H1 (cell line): Measurements from ENCODE around the gene MACROD2. TPM values are rescaled to one million over a fixed set of nuclear protein-coding genes. Genes with fewer than 3 reads are reported as not detected.

Source experiments
- CTCF ChIA-PET: fragments of 300-600 bp; sonication (Branson Sonifier 250); formaldehyde crosslinking; loops from one replicate; lab custom pipeline; 2021; ENCODE audit not compliant: partially characterized antibody; lab: Charles Lee
- POLR2A ChIA-PET: fragments of 300-600 bp; sonication (Branson Sonifier 250); formaldehyde crosslinking; loops from one replicate; lab custom pipeline; 2021; ENCODE audit warnings: inconsistent platforms; ENCODE audit not compliant: partially characterized antibody; lab: Charles Lee
- DNase-seq, 2 experiments: peaks; one replicate each; pipeline versions ENCODE4 v3.0.0 to v3.0.0-alpha.2; 2010 to 2022; ENCODE audit warnings: low spot score in 2 of 2, low read depth in 1 of 2, mixed read lengths in 1 of 2
- FAIRE-seq: peaks from 2 replicates; lab custom pipeline; 2011; peaks lifted over from hg19 to GRCh38; lab: Jason Lieb, UNC
- H2AFZ ChIP-seq: 2 replicates; pipeline ENCODE4 v1.8.1; 2012; ENCODE audit warnings: low read length, inconsistent platforms
- H2AK5ac ChIP-seq: 2 replicates; pipeline ENCODE4 v1.6.1; 2013; ENCODE audit warnings: low read depth, low read length
- H2BK120ac ChIP-seq: replicated peaks from 2 replicates; pipeline ENCODE3; 2013; ENCODE audit warnings: low read depth, low read length, inconsistent platforms
- H2BK12ac ChIP-seq: 2 replicates; pipeline ENCODE4 v1.6.1; 2013; ENCODE audit warnings: low read depth, low read length
- H2BK15ac ChIP-seq: 2 replicates; pipeline ENCODE4 v1.6.1; 2013; ENCODE audit warnings: low read length
- H2BK20ac ChIP-seq: 2 replicates; pipeline ENCODE4 v1.6.1; 2013; ENCODE audit warnings: low read length
- H2BK5ac ChIP-seq: 2 replicates; pipeline ENCODE4 v1.6.1; 2013; ENCODE audit warnings: low read depth, low read length
- H3K14ac ChIP-seq: 2 replicates; pipeline ENCODE4 v1.6.1; 2013; ENCODE audit warnings: inconsistent platforms; ENCODE audit not compliant: insufficient read length
- H3K18ac ChIP-seq: 2 replicates; pipeline ENCODE4 v1.6.1; 2013; ENCODE audit warnings: low read length; ENCODE audit errors: extremely low read depth
- H3K23ac ChIP-seq: 2 replicates; pipeline ENCODE4 v1.6.1; 2013; ENCODE audit warnings: inconsistent platforms; ENCODE audit not compliant: insufficient read length
- H3K23me2 ChIP-seq: 2 replicates; pipeline ENCODE4 v1.6.1; 2013; ENCODE audit warnings: low read depth, low read length
- H3K27ac ChIP-seq: 2 replicates; pipeline ENCODE4 v1.6.1; 2011; ENCODE audit warnings: low read depth, low read length, inconsistent platforms
- H3K27me3 ChIP-seq, 4 experiments: replicated peaks in 1 of 4; 1 replicate in 1 of 4; 2 replicates in 3 of 4; pipeline versions ENCODE4 v1.6.1 to v1.8.1; 2011 to 2013; ENCODE audit warnings: low read length in 3 of 4, mild to moderate bottlenecking in 3 of 4, inconsistent platforms in 2 of 4, mixed read lengths in 2 of 4, moderate library complexity in 1 of 4; ENCODE audit not compliant: control insufficient read depth in 3 of 4, insufficient read depth in 3 of 4; ENCODE audit errors: extremely low read depth in 1 of 4
- H3K36me3 ChIP-seq, 4 experiments: 2 replicates each; pipeline versions ENCODE4 v1.6.1 to v1.8.1; 2011 to 2013; ENCODE audit warnings: mild to moderate bottlenecking in 4 of 4, low read length in 3 of 4, moderate library complexity in 2 of 4, control low read depth in 1 of 4, inconsistent platforms in 1 of 4; ENCODE audit not compliant: insufficient read depth in 4 of 4, control insufficient read depth in 2 of 4
- H3K4ac ChIP-seq: replicated peaks from 2 replicates; pipeline ENCODE3; 2013; ENCODE audit warnings: low read length, low read depth, mixed read lengths, inconsistent platforms; ENCODE audit not compliant: insufficient read length
- H3K4me1 ChIP-seq, 4 experiments: replicated peaks in 1 of 4; 1 replicate in 1 of 4; 2 replicates in 3 of 4; pipeline versions ENCODE4 v1.6.1 to v1.8.1; 2011 to 2013; ENCODE audit warnings: low read length in 3 of 4, inconsistent platforms in 2 of 4, mixed read lengths in 1 of 4; ENCODE audit not compliant: insufficient read depth in 4 of 4, control insufficient read depth in 3 of 4
- H3K4me2 ChIP-seq, 2 experiments: 2 replicates each; pipeline versions ENCODE4 v1.6.1 to v1.8.1; 2011 to 2013; ENCODE audit warnings: low read depth in 2 of 2, low read length in 2 of 2, control low read depth in 1 of 2, inconsistent platforms in 1 of 2, mild to moderate bottlenecking in 1 of 2; ENCODE audit not compliant: insufficient read depth in 1 of 2
- H3K4me3 ChIP-seq, 4 experiments: fragments of 200-600, 300-600 bp in 1 of 4; sonication (generic), shearing (Covaris generic), sonication (Bioruptor Twin) in 1 of 4; 2 replicates each; pipeline versions ENCODE4 v1.5.1 to v1.8.1; 2011 to 2016; ENCODE audit warnings: low read length in 4 of 4, low read depth in 3 of 4, control low read depth in 2 of 4, inconsistent platforms in 2 of 4, mild to moderate bottlenecking in 2 of 4, mixed read lengths in 1 of 4, moderate library complexity in 1 of 4; ENCODE audit not compliant: insufficient read depth in 2 of 4; ENCODE audit errors: extremely low read depth in 1 of 4
- H3K56ac ChIP-seq: replicated peaks from 2 replicates; pipeline ENCODE3; 2013; ENCODE audit warnings: low read depth, mild to moderate bottlenecking, mixed read lengths, low read length, inconsistent platforms; ENCODE audit not compliant: insufficient read length
- H3K79me1 ChIP-seq: 2 replicates; pipeline ENCODE4 v1.6.1; 2013; ENCODE audit warnings: low read depth, low read length, control low read depth
- H3K79me2 ChIP-seq, 2 experiments: 2 replicates each; pipeline versions ENCODE4 v1.6.1 to v1.8.1; 2012 to 2013; ENCODE audit warnings: low read length in 2 of 2, mild to moderate bottlenecking in 2 of 2, inconsistent platforms in 1 of 2; ENCODE audit not compliant: insufficient read depth in 2 of 2, control insufficient read depth in 1 of 2
- H3K9ac ChIP-seq, 4 experiments: replicated peaks in 1 of 4; 1 replicate in 1 of 4; 2 replicates in 3 of 4; pipeline versions ENCODE4 v1.6.1 to v1.8.1; 2011 to 2013; ENCODE audit warnings: low read depth in 3 of 4, low read length in 3 of 4, control low read depth in 2 of 4, mild to moderate bottlenecking in 2 of 4, moderate library complexity in 2 of 4, inconsistent platforms in 1 of 4; ENCODE audit errors: extremely low read depth in 1 of 4
- H3K9me3 ChIP-seq, 2 experiments: 2 replicates each; pipeline versions ENCODE4 v1.6.1 to v1.8.1; 2012 to 2013; ENCODE audit warnings: mild to moderate bottlenecking in 2 of 2, moderate library complexity in 2 of 2, control low read depth in 1 of 2, inconsistent platforms in 1 of 2, low read depth in 1 of 2, low read length in 1 of 2, mixed read lengths in 1 of 2; ENCODE audit not compliant: insufficient read depth in 2 of 2
- H4K20me1 ChIP-seq, 2 experiments: replicated peaks in 1 of 2; 2 replicates each; pipeline versions ENCODE3 to v1.8.1; 2011 to 2013; ENCODE audit warnings: inconsistent platforms in 2 of 2, low read length in 2 of 2, mild to moderate bottlenecking in 1 of 2; ENCODE audit not compliant: insufficient read depth in 2 of 2, control insufficient read depth in 1 of 2
- H4K5ac ChIP-seq: 2 replicates; pipeline ENCODE4 v1.6.1; 2013; ENCODE audit warnings: low read length, low read depth, mixed read lengths, inconsistent platforms; ENCODE audit not compliant: insufficient read length
- H4K8ac ChIP-seq: 2 replicates; pipeline ENCODE4 v1.8.0; 2013; ENCODE audit warnings: mild to moderate bottlenecking, moderate library complexity, low read length, inconsistent platforms; ENCODE audit not compliant: insufficient read depth; ENCODE audit errors: extremely low read depth
- H4K91ac ChIP-seq: replicated peaks from 2 replicates; pipeline ENCODE3; 2013; ENCODE audit warnings: low read length, mixed read lengths, inconsistent platforms; ENCODE audit not compliant: insufficient read length
- CBX5 ChIP-seq: fragments of 300-800, 300-1000 bp; sonication (generic); IDR thresholded peaks from 2 replicates; pipeline ENCODE4 v1.7.1; 2016; ENCODE audit warnings: antibody characterized with exemption, low read length, low read depth
- HDAC2 ChIP-seq, 2 experiments: fragments of 300-600 bp in 1 of 2; sonication (generic) in 1 of 2; IDR thresholded peaks; 2 replicates each; pipeline ENCODE4 v1.6.1; 2011 to 2012; ENCODE audit warnings: low read depth in 2 of 2, low read length in 2 of 2, mild to moderate bottlenecking in 2 of 2, moderate library complexity in 2 of 2, borderline replicate concordance in 1 of 2, inconsistent platforms in 1 of 2
- RFX5 ChIP-seq: IDR thresholded peaks from 2 replicates; pipeline ENCODE4 v1.6.1; 2011; ENCODE audit warnings: low read depth, low read length, improper control_type of control experiment, borderline replicate concordance
- SP1 ChIP-seq: IDR thresholded peaks from 2 replicates; pipeline ENCODE4 v1.6.1; 2011; ENCODE audit warnings: low read depth, low read length
- TAF1 ChIP-seq: IDR thresholded peaks from 2 replicates; pipeline ENCODE4 v1.6.1; 2011; ENCODE audit warnings: mild to moderate bottlenecking, low read depth, low read length
- WGBS, 2 experiments: shearing (Covaris generic) in 1 of 2; methylation state at CpG; one replicate each; pipeline versions ENCODE4 v1.1.6 to v1.1.7; 2013 to 2015; ENCODE audit warnings: low lambda C conversion rate in 2 of 2, mixed read lengths in 2 of 2, inconsistent platforms in 1 of 2, low coverage in 1 of 2, missing lambda C conversion rate in 1 of 2; ENCODE audit not compliant: insufficient replicate concordance in 2 of 2, insufficient coverage in 1 of 2, insufficient read length in 1 of 2; ENCODE audit errors: extremely low coverage in 1 of 2, missing lambda C conversion rate in 1 of 2; 5-methylcytosine and 5-hydroxymethylcytosine counted together
- polyA plus RNA-seq, 7 experiments: library from polyadenylated mRNA; depleted of rRNA in 3 of 7; stranded (reverse) in 5 of 7; unstranded in 2 of 7; fragments of >200 nt in 5 of 7; fragments of 200-250 nt in 2 of 7; gene quantifications; 1 replicate in 5 of 7; 2 replicates in 1 of 7; 4 replicates in 1 of 7; pipeline versions ENCODE4 v1.2.1 to v1.2.3, GENCODE V29; 2011 to 2013; ENCODE audit warnings: missing spikeins in 2 of 7, mixed read lengths in 2 of 7
- total RNA-seq: library from RNA; stranded (reverse); fragmentation: NEBNext Ultra II Directional; extraction: Animal tissue kit (Norgen Biotek cat#: 25700); gene quantifications from 2 replicates; pipeline ENCODE4 v1.2.1, GENCODE V29; 2021

Gene MACROD2
- total and polyA plus RNA-seq, 2 of the 8 experiments (the other 6 are each of a cell fraction or from before 2014, with no cell fraction given), result 0.70 to 3.9 TPM

- H4K5ac ChIP-seq, result no peak overlapping the region
- H3K18ac ChIP-seq, result no peak overlapping the region
- no peak overlapping the region for H2BK120ac ChIP-seq
- no peak overlapping the region for H3K4ac ChIP-seq
- H3K56ac ChIP-seq, result no peak overlapping the region
- no peak overlapping the region for H4K8ac ChIP-seq
- CTCF ChIA-PET, result no interaction called here
- H3K27me3 ChIP-seq, result no peaks in the 10 kb centered on the region
- no peak overlapping the region for H3K27ac ChIP-seq
- H3K9me3 ChIP-seq, result no peaks in the 10 kb centered on the region
- FAIRE-seq, result no peak
- no peak overlapping the region for H2AFZ ChIP-seq
- H2AK5ac ChIP-seq, result no peak overlapping the region
- 82% methylated on average over 1 of the region's 1 CpG; no CpG with 5 or more reads in 1 of the 2 experiments for WGBS, 2 experiments
- TF ChIP-seq HDAC2 (IDR thresholded peaks at IDR 0.05; ENCODE audit: borderline replicate concordance in 1 of 2, low read depth in 2 of 2, low read length in 2 of 2), result no peak
- TF ChIP-seq SP1, result no peak
- no peak for TF ChIP-seq CBX5
- TF ChIP-seq TAF1, result no peak
- no peak for TF ChIP-seq RFX5
- POLR2A ChIA-PET, result no interaction called here
- no peak overlapping the region for H3K9ac ChIP-seq
- H2BK20ac ChIP-seq, result no peak overlapping the region
- H3K4me3 ChIP-seq, result no peak overlapping the region
- no peaks in the 10 kb centered on the region for H3K36me3 ChIP-seq
- no peak overlapping the region for H4K91ac ChIP-seq
- DNase-seq, result no peak
- no peak overlapping the region for H3K14ac ChIP-seq
- no peaks in the 10 kb centered on the region for H3K79me2 ChIP-seq
- H3K4me1 ChIP-seq, result no peaks in the 10 kb centered on the region
- H3K79me1 ChIP-seq, result no peaks in the 10 kb centered on the region
- no peak overlapping the region for H3K4me2 ChIP-seq
- H2BK12ac ChIP-seq, result no peak overlapping the region
- no peaks in the 10 kb centered on the region for H3K23me2 ChIP-seq
- no peaks in the 10 kb centered on the region for H4K20me1 ChIP-seq
- no peak overlapping the region for H2BK15ac ChIP-seq
- H3K23ac ChIP-seq, result no peak overlapping the region
- no peak overlapping the region for H2BK5ac ChIP-seq
Observed at GRCh38 chr20:14344746-14345145, 349.4 kb downstream of the MACROD2 start.
